Mucosa of descending colon (tissue), 3 donors: ENCODE measurements around the gene C5orf63. TPM values are rescaled to one million over a fixed set of nuclear protein-coding genes. Genes with fewer than 3 reads are reported as not detected.

ENCODE experiments used
- ATAC-seq: fragments of 200-7000 bp; cut with Tn5 transposase; one replicate; pipeline ENCODE4 v1.9.1; 2020; ENCODE audit warnings: mild to moderate bottlenecking, moderate library complexity
- DNase-seq, 3 donors: peaks; one replicate each; pipeline ENCODE4 v3.0.0-alpha.2; 2020
- H3K36me3 ChIP-seq: fragments of 200-600 bp; one replicate; pipeline ENCODE4 v1.8.0; 2021; ENCODE audit warnings: low read depth, mild to moderate bottlenecking
- H3K4me1 ChIP-seq: fragments of 200-600 bp; one replicate; pipeline ENCODE4 v1.8.0; 2021; ENCODE audit warnings: low read depth, mild to moderate bottlenecking
- H3K4me3 ChIP-seq: fragments of 200-600 bp; one replicate; pipeline ENCODE4 v1.8.0; 2021; ENCODE audit warnings: mild to moderate bottlenecking
- H3K9me3 ChIP-seq: fragments of 200-600 bp; one replicate; pipeline ENCODE4 v1.8.0; 2021; ENCODE audit warnings: mild to moderate bottlenecking
- CTCF ChIP-seq: fragments of 200-600 bp; IDR thresholded peaks from one replicate; pipeline ENCODE4 v1.8.0; 2022; ENCODE audit warnings: antibody characterized with exemption, mild to moderate bottlenecking
- intact Hi-C, 2 donors: fragments of 100-400 bp; cut with DNase I in 1 of 2; cut with micrococcal nuclease in 1 of 2; formaldehyde crosslinking; loops; one replicate each; pipeline versions ENCODE4 v1.11.0 to v1.11.1; 2022; cut with DNase I, micrococcal nuclease
- total RNA-seq, 3 donors: library from RNA; stranded (reverse); fragmentation: NEBNext Ultra II Directional in 2 of 3; extraction: Animal tissue kit (Norgen Biotek cat#: 25700) in 2 of 3; gene quantifications; one replicate each; pipeline versions ENCODE4 v1.2.1 to v1.2.4, GENCODE V29; 2021 to 2023
- donor health status: DM: no; HTN: no; CAD: no; lungs with moderate emphysema.
- donor health status: DM: no; HTN: no; CAD: no.
- donor health status: DM: no; HTN: yes; CAD: no.

C5orf63 gene
- total RNA-seq, 3 donors from 2014 or later: 13.7 to 22.6 (median 14.9) TPM

GRCh38 chr5:127003798-127004495 lies 69.4 kb downstream of the C5orf63 start:
- ATAC-seq: peak; percentile 97
- intact Hi-C loops: no loop called here
- DNase-seq: peak; percentile 72 to 88 (median 80)
- H3K36me3 ChIP-seq: no peaks in the 10 kb centered on the region
- peaks cover 14% of the 10 kb centered on the region for H3K4me1 ChIP-seq
- no peak overlapping the region for H3K4me3 ChIP-seq
- no peaks in the 10 kb centered on the region for H3K9me3 ChIP-seq
- no peak for TF ChIP-seq CTCF

GRCh38 chr5:127002390-127002789 lies 70.9 kb downstream of the C5orf63 start:
- ATAC-seq (no peak), DNase-seq (no peak)
- intact Hi-C loops: no loop called here
- no peak for TF ChIP-seq CTCF
- H3K9me3 ChIP-seq: no peaks in the 10 kb centered on the region
- H3K4me3 ChIP-seq: no peak overlapping the region
- no peaks in the 10 kb centered on the region for H3K36me3 ChIP-seq
- peaks cover 14% of the 10 kb centered on the region for H3K4me1 ChIP-seq

GRCh38 chr5:127001621-127002296 lies 71.5 kb downstream of the C5orf63 start:
- Histone ChIP-seq H3K4me1 (peaks cover 14% of the 10 kb centered on the region), H3K4me3 (no peak overlapping the region), H3K9me3 (no peaks in the 10 kb centered on the region), H3K36me3 (no peaks in the 10 kb centered on the region)
- no peak for TF ChIP-seq CTCF
- intact Hi-C loops: no loop called here
- DNase-seq (peak in 1 of 3 donors; percentile 41), ATAC-seq (no peak)

Other genes starting within 250 kb of the C5orf63 start
- 10 to 100 TPM; 22.5 to 52.8 (median 34.5) TPM for gene MARCHF3, start 42.9 kb downstream of the C5orf63 start, total RNA-seq
- gene MEGF10, start 217.3 kb upstream of the C5orf63 start, total RNA-seq: 1 to 10 TPM in 1 of 3 donors, under 1 TPM in 2; 0.70 to 4.9 (median 0.81) TPM